ENCODE results near the gene CBLN4. TPM values are rescaled to one million over a fixed set of nuclear protein-coding genes. Genes with fewer than 3 reads are reported as not detected.

Gene CBLN4
- total and polyA plus RNA-seq, 2 experiments from 2014 or later = not detected

GRCh38 chr20:55961376-55962330, 43.7 kb downstream of the CBLN4 start:
- in situ Hi-C loops (cut with MboI) = no loop called here
- 13 to 15% methylated on average over 5 of the region's 5 CpGs for WGBS, 2 experiments (ENCODE audit: low coverage in 1 of 2, low lambda C conversion rate in 2 of 2, missing lambda C conversion rate in 2 of 2)
- TF ChIP-seq EZH2phosphoT487 (IDR thresholded peaks at IDR 0.05; ENCODE audit: insufficient read depth, low read depth) = no peak

DNA sequence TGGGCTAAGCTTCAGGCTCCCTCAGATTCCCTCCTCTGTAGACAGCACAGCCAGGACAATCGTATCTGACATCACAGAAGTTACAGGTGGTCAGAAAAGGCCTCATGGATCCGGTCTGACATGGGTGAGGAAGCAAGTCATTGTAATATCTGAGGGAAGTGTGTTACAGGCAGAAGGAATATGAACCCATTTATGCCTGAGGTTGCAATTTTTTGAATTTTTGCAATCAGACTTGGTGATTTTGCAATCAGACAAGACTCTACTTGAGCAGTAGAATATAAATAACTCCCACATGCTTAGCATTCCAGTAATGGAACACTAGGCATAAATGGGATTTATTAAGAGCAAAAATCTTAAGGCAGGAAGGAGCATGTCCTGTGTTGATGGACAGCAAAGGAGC, 52.1 kb downstream of the CBLN4 start:
- no peak for TF ChIP-seq EZH2 (IDR thresholded peaks at IDR 0.05; ENCODE audit: insufficient read depth, poor library complexity, severe bottlenecking)
- TF ChIP-seq EZH2phosphoT487 (IDR thresholded peaks at IDR 0.05; ENCODE audit: insufficient read depth, low read depth) = no peak
- H4K20me1 ChIP-seq (ENCODE audit: insufficient read depth) = no peaks in the 10 kb centered on the region
- in situ Hi-C loops (cut with MboI) = no loop called here
- H3K9me2 ChIP-seq (ENCODE audit: insufficient read depth) = no peaks in the 10 kb centered on the region
- no peak for DNase-seq
- H3K4me3 ChIP-seq = no peak overlapping the region
- no peak overlapping the region for H3K27ac ChIP-seq
- H3K9me3 ChIP-seq (ENCODE audit: low read depth) = no peaks in the 10 kb centered on the region
- no peak overlapping the region for H3K4me2 ChIP-seq (ENCODE audit: unreplicated experiment)
- no peaks in the 10 kb centered on the region for H3K4me1 ChIP-seq (ENCODE audit: insufficient read depth)
- H3K36me3 ChIP-seq (ENCODE audit: low read depth) = no peaks in the 10 kb centered on the region
- WGBS, 2 experiments (ENCODE audit: low coverage in 1 of 2, low lambda C conversion rate in 2 of 2, missing lambda C conversion rate in 2 of 2) = 0 to 6% methylated on average over 2 of the region's 2 CpGs
- no peaks in the 10 kb centered on the region for H3K79me2 ChIP-seq (ENCODE audit: insufficient read depth)
- no peak overlapping the region for H2AFZ ChIP-seq
- H3F3A ChIP-seq (ENCODE audit: insufficient read depth) = no peaks in the 10 kb centered on the region
- no peak overlapping the region for H3K9ac ChIP-seq
- H3K27me3 ChIP-seq (replicated peaks; ENCODE audit: insufficient read depth) = no peaks in the 10 kb centered on the region

More at GRCh38 chr20:55961376-55962330, 43.7 kb downstream of the CBLN4 start:
- Histone ChIP-seq H3K79me2 (ENCODE audit: insufficient read depth) (no peaks in the 10 kb centered on the region), H3K4me2 (ENCODE audit: unreplicated experiment) (no peak overlapping the region), H3K4me1 (ENCODE audit: insufficient read depth) (no peaks in the 10 kb centered on the region), H3K36me3 (ENCODE audit: low read depth) (no peaks in the 10 kb centered on the region), H2AFZ (no peak overlapping the region), H3K27ac (no peak overlapping the region), H3K27me3 (replicated peaks; ENCODE audit: insufficient read depth) (no peaks in the 10 kb centered on the region), H4K20me1 (ENCODE audit: insufficient read depth) (no peaks in the 10 kb centered on the region), H3K9me2 (ENCODE audit: insufficient read depth) (no peaks in the 10 kb centered on the region), H3F3A (ENCODE audit: insufficient read depth) (no peaks in the 10 kb centered on the region), H3K4me3 (no peak overlapping the region), H3K9ac (no peak overlapping the region), H3K9me3 (ENCODE audit: low read depth) (no peaks in the 10 kb centered on the region)
- DNase-seq = no peak

- DNase-seq = no peak
- Histone ChIP-seq H4K20me1 (ENCODE audit: insufficient read depth) (no peaks in the 10 kb centered on the region), H3K9me3 (ENCODE audit: low read depth) (no peaks in the 10 kb centered on the region), H3K9me2 (ENCODE audit: insufficient read depth) (no peaks in the 10 kb centered on the region), H3K4me3 (no peak overlapping the region), H3K9ac (no peak overlapping the region), H3K27me3 (replicated peaks; ENCODE audit: insufficient read depth) (no peaks in the 10 kb centered on the region), H2AFZ (no peak overlapping the region), H3K79me2 (ENCODE audit: insufficient read depth) (no peaks in the 10 kb centered on the region), H3K27ac (no peak overlapping the region), H3F3A (ENCODE audit: insufficient read depth) (no peaks in the 10 kb centered on the region), H3K36me3 (ENCODE audit: low read depth) (no peaks in the 10 kb centered on the region), H3K4me1 (ENCODE audit: insufficient read depth) (no peaks in the 10 kb centered on the region), H3K4me2 (ENCODE audit: unreplicated experiment) (no peak overlapping the region)
- in situ Hi-C loops (cut with MboI) = no loop called here
- TF ChIP-seq EZH2phosphoT487 (IDR thresholded peaks at IDR 0.05; ENCODE audit: insufficient read depth, low read depth) = no peak
- TF ChIP-seq EZH2 (IDR thresholded peaks at IDR 0.05; ENCODE audit: insufficient read depth, poor library complexity, severe bottlenecking) = no peak
- 38 to 41% methylated on average over 5 of the region's 5 CpGs for WGBS, 2 experiments (ENCODE audit: low coverage in 1 of 2, low lambda C conversion rate in 2 of 2, missing lambda C conversion rate in 2 of 2)
Measured at GRCh38 chr20:55947701-55948100, 57.6 kb downstream of the CBLN4 start.

Other genes starting within 250 kb of the CBLN4 start
- not detected in 2 replicates for gene MC3R, start 243.2 kb upstream of the CBLN4 start, total RNA-seq (2014; rRNA removed; shearing (Covaris generic))
- not detected in 2 replicates for gene MC3R, start 243.2 kb upstream of the CBLN4 start, polyA plus RNA-seq (2016; fragmentation: Nextera tagmentation; extraction: Ambion mirVana)

Measured in GM23248 (cell line).